HEK293 (cell line): ENCODE results near the gene ADSS1.

Source experiments
- BCL11A ChIP-seq: fragments of 450-650 bp; formaldehyde crosslinking; IDR thresholded peaks from 2 replicates; pipeline ENCODE4 v1.5.1; 2016; ENCODE audit warnings: low read depth, missing biosample characterization, missing genetic modification characterization
- CTCF ChIP-seq: fragments of 450-650 bp; formaldehyde crosslinking; IDR thresholded peaks from 2 replicates; pipeline ENCODE4 v1.5.1; 2016; ENCODE audit warnings: missing biosample characterization, missing genetic modification characterization
- ELK4 ChIP-seq: IDR thresholded peaks from 2 replicates; pipeline ENCODE4 v1.6.1; 2011; ENCODE audit warnings: mild to moderate bottlenecking, low read depth, low read length, borderline replicate concordance
- GLIS2 ChIP-seq: fragments of 450-650 bp; formaldehyde crosslinking; IDR thresholded peaks from 2 replicates; pipeline ENCODE4 v1.5.1; 2016; ENCODE audit warnings: missing biosample characterization, missing genetic modification characterization
- HOXA7 ChIP-seq: sonication (generic); formaldehyde crosslinking; IDR thresholded peaks from 2 replicates; pipeline ENCODE4 v1.8.1; 2022; ENCODE audit warnings: missing genetic modification reagents, borderline replicate concordance
- KLF8 ChIP-seq: fragments of 450-650 bp; formaldehyde crosslinking; IDR thresholded peaks from 2 replicates; pipeline ENCODE4 v1.5.1; 2016; ENCODE audit warnings: missing biosample characterization, missing genetic modification characterization
- PRDM4 ChIP-seq: fragments of 450-650 bp; formaldehyde crosslinking; IDR thresholded peaks from 2 replicates; pipeline ENCODE4 v1.5.1; 2017; ENCODE audit warnings: missing biosample characterization, missing genetic modification characterization
- PRDM6 ChIP-seq: fragments of 450-650 bp; formaldehyde crosslinking; IDR thresholded peaks from 2 replicates; pipeline ENCODE4 v1.5.1; 2017; ENCODE audit warnings: missing biosample characterization, missing genetic modification characterization
- SETDB1 ChIP-seq: IDR thresholded peaks from one replicate; pipeline ENCODE4 v1.6.1; 2017; ENCODE audit warnings: mild to moderate bottlenecking, low read length, moderate library complexity, mixed read lengths; ENCODE audit not compliant: insufficient read length
- TRIM28 ChIP-seq: IDR thresholded peaks from 2 replicates; pipeline ENCODE4 v1.6.1; 2011; ENCODE audit warnings: low read length, control low read depth, borderline replicate concordance
- ZBTB11 ChIP-seq: fragments of 450-650 bp; formaldehyde crosslinking; conservative IDR thresholded peaks from 2 replicates; pipeline ENCODE4 v1.5.1; 2016; ENCODE audit warnings: low read depth, missing biosample characterization, missing genetic modification characterization
- ZBTB20 ChIP-seq: fragments of 450-650 bp; formaldehyde crosslinking; IDR thresholded peaks from 2 replicates; pipeline ENCODE4 v1.5.1; 2016; ENCODE audit warnings: missing biosample characterization, missing genetic modification characterization
- ZFP3 ChIP-seq: fragments of 450-650 bp; formaldehyde crosslinking; IDR thresholded peaks from 2 replicates; pipeline ENCODE4 v1.5.1; 2016; ENCODE audit warnings: low read depth, missing biosample characterization, missing genetic modification characterization
- ZNF112 ChIP-seq: fragments of 450-650 bp; formaldehyde crosslinking; IDR thresholded peaks from 2 replicates; pipeline ENCODE4 v1.5.0; 2017; ENCODE audit warnings: missing biosample characterization, missing genetic modification characterization
- ZNF133 ChIP-seq: fragments of 450-650 bp; formaldehyde crosslinking; IDR thresholded peaks from 2 replicates; pipeline ENCODE4 v1.5.1; 2016; ENCODE audit warnings: missing biosample characterization, missing genetic modification characterization
- ZNF214 ChIP-seq: fragments of 450-650 bp; formaldehyde crosslinking; IDR thresholded peaks from 2 replicates; pipeline ENCODE4 v1.5.1; 2017; ENCODE audit warnings: missing biosample characterization, mild to moderate bottlenecking, missing genetic modification characterization, borderline replicate concordance
- ZNF354C ChIP-seq: fragments of 450-650 bp; formaldehyde crosslinking; IDR thresholded peaks from 2 replicates; pipeline ENCODE4 v1.5.1; 2016; ENCODE audit warnings: missing biosample characterization, missing genetic modification characterization, low read depth, borderline replicate concordance
- ZNF394 ChIP-seq: fragments of 450-650 bp; formaldehyde crosslinking; IDR thresholded peaks from 2 replicates; pipeline ENCODE4 v1.5.1; 2016; ENCODE audit warnings: missing biosample characterization, missing genetic modification characterization, mild to moderate bottlenecking, moderate library complexity, borderline replicate concordance
- ZNF501 ChIP-seq: fragments of 450-650 bp; formaldehyde crosslinking; IDR thresholded peaks from 2 replicates; pipeline ENCODE4 v1.5.1; 2016; ENCODE audit warnings: missing biosample characterization, missing genetic modification characterization
- ZNF548 ChIP-seq: fragments of 450-650 bp; formaldehyde crosslinking; IDR thresholded peaks from 2 replicates; pipeline ENCODE4 v1.5.1; 2016; ENCODE audit warnings: missing biosample characterization, missing genetic modification characterization
- ZNF558 ChIP-seq: fragments of 450-650 bp; formaldehyde crosslinking; IDR thresholded peaks from 2 replicates; pipeline ENCODE4 v1.5.1; 2016; ENCODE audit warnings: missing biosample characterization, missing genetic modification characterization
- ZNF571 ChIP-seq: fragments of 450-650 bp; formaldehyde crosslinking; IDR thresholded peaks from 2 replicates; pipeline ENCODE4 v1.5.0; 2017; ENCODE audit warnings: missing biosample characterization, missing genetic modification characterization
- ZNF580 ChIP-seq: fragments of 450-650 bp; formaldehyde crosslinking; IDR thresholded peaks from 2 replicates; pipeline ENCODE4 v1.5.1; 2016; ENCODE audit warnings: missing biosample characterization, missing genetic modification characterization
- ZNF600 ChIP-seq: fragments of 450-650 bp; formaldehyde crosslinking; IDR thresholded peaks from 2 replicates; pipeline ENCODE4 v1.5.1; 2016; ENCODE audit warnings: missing biosample characterization, missing genetic modification characterization
- ZNF704 ChIP-seq: fragments of 450-650 bp; formaldehyde crosslinking; IDR thresholded peaks from 2 replicates; pipeline ENCODE4 v1.5.1; 2016; ENCODE audit warnings: missing biosample characterization, missing genetic modification characterization
- ZNF747 ChIP-seq: fragments of 450-650 bp; formaldehyde crosslinking; IDR thresholded peaks from 2 replicates; pipeline ENCODE4 v1.5.1; 2016; ENCODE audit warnings: missing biosample characterization, missing genetic modification characterization
- ZNF776 ChIP-seq: fragments of 450-650 bp; formaldehyde crosslinking; IDR thresholded peaks from 2 replicates; pipeline ENCODE4 v1.5.0; 2017; ENCODE audit warnings: missing biosample characterization, missing genetic modification characterization, borderline replicate concordance
- ZNF785 ChIP-seq: fragments of 450-650 bp; formaldehyde crosslinking; IDR thresholded peaks from 2 replicates; pipeline ENCODE4 v1.5.1; 2016; ENCODE audit warnings: missing biosample characterization, missing genetic modification characterization

The ADSS1 gene

GRCh38 chr14:104752735-104753527, 28.9 kb downstream of the ADSS1 start, which contains the start of gene SIVA1 (continued):
- TF ChIP-seq TRIM28 (no peak), ZFP3 (tag by site-specific recombination) (no peak), ZNF747 (tag by site-specific recombination) (no peak), ZNF548 (tag by site-specific recombination) (no peak), ZNF600 (tag by site-specific recombination) (peak; percentile 62; the same call in 1 of the 2 replicates), ZNF501 (peak; percentile 85), CTCF (tag by site-specific recombination) (no peak), PRDM4 (tag by site-specific recombination) (no peak), SETDB1 (no peak), KLF8 (tag by site-specific recombination) (peak; percentile 97), ZNF704 (no peak), ZNF112 (tag by site-specific recombination) (no peak), ZNF571 (no peak), ZBTB20 (tag by site-specific recombination) (peak; percentile 92), ZNF776 (no peak), PRDM6 (tag by site-specific recombination) (no peak), ZNF214 (tag by site-specific recombination) (no peak), ZNF354C (tag by site-specific recombination) (no peak), ZNF580 (tag by site-specific recombination) (peak; percentile 64; the same call in 1 of the 2 replicates), HOXA7 (CRISPR knock-in tag) (no peak), BCL11A (no peak; the same call in 1 of the 2 replicates), ZNF394 (tag by site-specific recombination) (no peak), ZNF558 (no peak), ZNF785 (tag by site-specific recombination) (no peak), ZBTB11 (tag by site-specific recombination) (peak; percentile 50), ELK4 (no peak), GLIS2 (tag by site-specific recombination) (peak; percentile 58; the same call in 1 of the 2 replicates), ZNF133 (tag by site-specific recombination) (no peak)
